ENCODE measurements around the gene GYG1. TPM values are rescaled to one million over a fixed set of nuclear protein-coding genes. Genes with fewer than 3 reads are reported as not detected.

Gene GYG1
- total and polyA plus RNA-seq, 2 of the 4 experiments (the other 2 are of a cell fraction): 48.4 to 90.3 TPM

DNA sequence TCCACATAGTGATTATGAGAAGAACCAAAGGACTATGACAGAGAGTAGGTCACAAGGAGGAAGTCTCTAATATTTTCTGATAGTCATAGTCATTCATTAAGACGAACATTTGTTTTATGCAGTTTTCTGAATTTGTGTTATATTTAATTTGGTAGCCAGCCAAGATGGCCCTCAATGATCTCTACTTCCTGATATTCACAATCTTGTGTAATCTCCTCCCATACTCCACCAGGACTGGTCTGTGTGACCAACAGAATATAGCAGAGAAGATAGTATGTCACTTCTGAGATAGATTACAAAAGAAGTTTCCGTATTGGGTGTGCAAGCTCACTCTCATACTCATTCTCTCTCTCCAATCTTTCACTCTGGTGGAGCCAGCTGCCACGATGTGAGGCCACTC lies 64.2 kb downstream of the GYG1 start:
- H2BK15ac ChIP-seq (ENCODE audit: low read depth, low read length): no peak overlapping the region
- no peak overlapping the region for H2BK5ac ChIP-seq (ENCODE audit: low read depth, low read length, poor library complexity, severe bottlenecking)
- TF ChIP-seq, protein P1, sequence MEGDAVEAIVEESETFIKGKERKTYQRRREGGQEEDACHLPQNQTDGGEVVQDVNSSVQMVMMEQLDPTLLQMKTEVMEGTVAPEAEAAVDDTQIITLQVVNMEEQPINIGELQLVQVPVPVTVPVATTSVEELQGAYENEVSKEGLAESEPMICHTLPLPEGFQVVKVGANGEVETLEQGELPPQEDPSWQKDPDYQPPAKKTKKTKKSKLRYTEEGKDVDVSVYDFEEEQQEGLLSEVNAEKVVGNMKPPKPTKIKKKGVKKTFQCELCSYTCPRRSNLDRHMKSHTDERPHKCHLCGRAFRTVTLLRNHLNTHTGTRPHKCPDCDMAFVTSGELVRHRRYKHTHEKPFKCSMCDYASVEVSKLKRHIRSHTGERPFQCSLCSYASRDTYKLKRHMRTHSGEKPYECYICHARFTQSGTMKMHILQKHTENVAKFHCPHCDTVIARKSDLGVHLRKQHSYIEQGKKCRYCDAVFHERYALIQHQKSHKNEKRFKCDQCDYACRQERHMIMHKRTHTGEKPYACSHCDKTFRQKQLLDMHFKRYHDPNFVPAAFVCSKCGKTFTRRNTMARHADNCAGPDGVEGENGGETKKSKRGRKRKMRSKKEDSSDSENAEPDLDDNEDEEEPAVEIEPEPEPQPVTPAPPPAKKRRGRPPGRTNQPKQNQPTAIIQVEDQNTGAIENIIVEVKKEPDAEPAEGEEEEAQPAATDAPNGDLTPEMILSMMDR (conservative IDR thresholded peaks at IDR 0.05; ENCODE audit: low read depth, low read length): no peak
- TF ChIP-seq USF2 (IDR thresholded peaks at IDR 0.05; ENCODE audit: low read depth, low read length): no peak
- TF ChIP-seq POLR2A (IDR thresholded peaks at IDR 0.05; ENCODE audit: low read depth, low read length): no peak
- no peak overlapping the region for H2BK20ac ChIP-seq (ENCODE audit: low read depth, low read length)
- no peak overlapping the region for H4K8ac ChIP-seq (ENCODE audit: low read depth in 2 of 2, low read length in 2 of 2)
- H3K56ac ChIP-seq (ENCODE audit: extremely low read depth, insufficient read depth, low read length): no peak overlapping the region
- no peaks in the 10 kb centered on the region for H3K27me3 ChIP-seq (ENCODE audit: control insufficient read depth, insufficient read depth, low read length)
- no peaks in the 10 kb centered on the region for H4K20me1 ChIP-seq (ENCODE audit: insufficient read depth, low read length)
- no peak overlapping the region for H3K27ac ChIP-seq (ENCODE audit: insufficient read depth, low read length)
- H2AK9ac ChIP-seq (replicated peaks; ENCODE audit: low read depth, low read length, poor library complexity): no peak overlapping the region
- no peaks in the 10 kb centered on the region for H3K9me3 ChIP-seq (ENCODE audit: control insufficient read depth, insufficient read depth, low read length)
- dilution Hi-C loops (cut with HindIII; ENCODE audit: low sequenced_read_pairs, unreplicated experiment): no loop called here
- H4K5ac ChIP-seq (ENCODE audit: low read depth, low read length): no peak overlapping the region
- H3K4me1 ChIP-seq (ENCODE audit: control insufficient read depth, insufficient read depth, low read length): no peaks in the 10 kb centered on the region; the same call in 1 of the 2 replicates
- ChIA-PET CTCF (no interaction called here), POLR2A (ENCODE audit: unreplicated experiment) (no interaction called here)
- no peak overlapping the region for H3K4ac ChIP-seq (ENCODE audit: low read depth, low read length)
- in situ Hi-C loops (cut with MboI; ENCODE audit: low sequenced_read_pairs): no loop called here
- H3K9ac ChIP-seq (ENCODE audit: low read depth, low read length): no peak overlapping the region
- ATAC-seq (ENCODE audit: low read depth): no peak
- no peak overlapping the region for H3K4me3 ChIP-seq (ENCODE audit: insufficient read depth, low read depth, low read length)
- H4K91ac ChIP-seq (ENCODE audit: insufficient read depth, low read depth, low read length): no peak overlapping the region
- no TSS peak for BruUV-seq (replicated peaks)
- no peak overlapping the region for H3K18ac ChIP-seq (ENCODE audit: low read depth, low read length)
- no peak overlapping the region for H2BK120ac ChIP-seq (ENCODE audit: low read depth, low read length)
- H3K79me1 ChIP-seq (ENCODE audit: low read depth in 1 of 2, low read length in 2 of 2): 0 out of 4 replicates have a peak, but pooled peaks cover 0 to 3% of the 10 kb centered on the region in 2 experiments
- H3K23ac ChIP-seq (ENCODE audit: low read depth, low read length): no peak overlapping the region
- WGBS, 2 experiments (ENCODE audit: extremely low coverage in 2 of 2, insufficient read length in 1 of 2): no CpG with 5 or more reads among the region's 3 CpGs
- no peak overlapping the region for H2AFZ ChIP-seq (replicated peaks; ENCODE audit: low read length, poor library complexity)
- H3K14ac ChIP-seq (replicated peaks; ENCODE audit: low read depth, low read length): no peak overlapping the region
- no peaks in the 10 kb centered on the region; the same call in 1 of the 2 replicates for H3K9me1 ChIP-seq (ENCODE audit: insufficient read depth, low read length)
- H3K36me3 ChIP-seq (ENCODE audit: control insufficient read depth, insufficient read depth, low read length): peaks cover 18% of the 10 kb centered on the region
- intact Hi-C loops (cut with micrococcal nuclease): no loop called here
- no peak overlapping the region for H3K4me2 ChIP-seq (ENCODE audit: low read depth, low read length)
- no peak for DNase-seq
- H2AK5ac ChIP-seq (ENCODE audit: low read depth, low read length): no peak overlapping the region
